HEK293 (cell line): Measurements from ENCODE around the gene CARNS1.

Experiments used
- CTCF ChIP-seq: fragments of 450-650 bp; formaldehyde crosslinking; IDR thresholded peaks from 2 replicates; pipeline ENCODE4 v1.5.1; 2016; ENCODE audit warnings: missing biosample characterization, missing genetic modification characterization
- KLF9 ChIP-seq: fragments of 450-650 bp; formaldehyde crosslinking; IDR thresholded peaks from 2 replicates; pipeline ENCODE4 v1.5.1; 2016; ENCODE audit warnings: missing biosample characterization, missing genetic modification characterization, low read depth
- YY1 ChIP-seq: fragments of 450-650 bp; formaldehyde crosslinking; IDR thresholded peaks from 2 replicates; pipeline ENCODE4 v1.5.1; 2018; ENCODE audit warnings: missing biosample characterization, missing genetic modification characterization
- ZBTB1 ChIP-seq: fragments of 450-650 bp; formaldehyde crosslinking; IDR thresholded peaks from 2 replicates; pipeline ENCODE4 v1.5.1; 2016; ENCODE audit warnings: missing biosample characterization, missing genetic modification characterization
- ZBTB7A ChIP-seq: fragments of 450-650 bp; formaldehyde crosslinking; IDR thresholded peaks from 2 replicates; pipeline ENCODE4 v1.5.1; 2016; ENCODE audit warnings: low read depth, missing biosample characterization, missing genetic modification characterization
- ZNF121 ChIP-seq: fragments of 450-650 bp; formaldehyde crosslinking; IDR thresholded peaks from 2 replicates; pipeline ENCODE4 v1.5.1; 2016; ENCODE audit warnings: missing biosample characterization, missing genetic modification characterization
- ZNF274 ChIP-seq, 2 experiments: fragments of 200-500 bp in 1 of 2; fragments of 450-650 bp in 1 of 2; sonication (Bioruptor generic) in 1 of 2; formaldehyde crosslinking in 1 of 2; IDR thresholded peaks; 2 replicates each; pipeline versions ENCODE4 v1.5.1 to v1.6.1; 2014 to 2016; ENCODE audit warnings: borderline replicate concordance in 1 of 2, inconsistent platforms in 1 of 2, low read length in 1 of 2, missing biosample characterization in 1 of 2, missing genetic modification characterization in 1 of 2
- ZNF501 ChIP-seq: fragments of 450-650 bp; formaldehyde crosslinking; IDR thresholded peaks from 2 replicates; pipeline ENCODE4 v1.5.1; 2016; ENCODE audit warnings: missing biosample characterization, missing genetic modification characterization
- ZSCAN30 ChIP-seq: fragments of 450-650 bp; IDR thresholded peaks from 2 replicates; pipeline ENCODE4 v1.5.1; 2018; ENCODE audit warnings: missing biosample characterization, mild to moderate bottlenecking, missing genetic modification characterization, moderate library complexity
- TF ChIP-seq, protein P1 (sequence below): fragments of 450-650 bp; formaldehyde crosslinking; IDR thresholded peaks from 2 replicates; pipeline ENCODE4 v1.5.1; 2017; ENCODE audit warnings: missing biosample characterization, missing genetic modification characterization
- TF ChIP-seq, protein P2 (sequence below): fragments of 450-650 bp; formaldehyde crosslinking; IDR thresholded peaks from 2 replicates; pipeline ENCODE4 v1.5.1; 2016; ENCODE audit warnings: missing biosample characterization, missing genetic modification characterization
- TF ChIP-seq, protein P3 (sequence below): fragments of 450-650 bp; formaldehyde crosslinking; conservative IDR thresholded peaks from 2 replicates; pipeline ENCODE4 v1.5.1; 2016; ENCODE audit warnings: low read depth, missing biosample characterization, missing genetic modification characterization

DNA sequence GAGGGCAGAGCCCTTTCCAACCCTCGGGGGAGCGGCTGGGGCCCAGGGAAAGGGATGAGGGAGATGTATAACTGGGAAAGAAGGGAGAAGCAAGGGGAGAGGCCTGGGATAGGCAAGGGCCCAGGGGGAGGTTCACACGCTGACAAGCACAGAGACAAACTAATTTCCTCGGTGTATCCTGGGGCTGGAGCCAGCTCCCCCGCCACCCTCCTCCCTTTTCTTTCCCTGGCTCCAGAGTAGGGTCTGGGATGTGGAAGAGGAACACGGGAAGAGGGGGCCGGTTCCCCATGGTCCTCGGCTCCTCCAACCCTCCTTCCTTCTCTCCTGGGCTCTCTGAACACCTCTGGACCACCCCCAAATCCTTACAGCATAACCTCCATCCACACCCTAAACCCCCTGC lies 48.9 kb upstream of the CARNS1 start:
- TF ChIP-seq ZSCAN30 = no peak
- TF ChIP-seq YY1 (tag by site-specific recombination) = no peak
- TF ChIP-seq ZBTB1 = no peak
- TF ChIP-seq KLF9 (tag by site-specific recombination) = no peak
- no peak for TF ChIP-seq ZNF501
- no peak for TF ChIP-seq ZNF121 (tag by site-specific recombination)
- TF ChIP-seq ZBTB7A (tag by site-specific recombination) = no peak
- TF ChIP-seq CTCF (tag by site-specific recombination) = no peak
- TF ChIP-seq, protein P1, sequence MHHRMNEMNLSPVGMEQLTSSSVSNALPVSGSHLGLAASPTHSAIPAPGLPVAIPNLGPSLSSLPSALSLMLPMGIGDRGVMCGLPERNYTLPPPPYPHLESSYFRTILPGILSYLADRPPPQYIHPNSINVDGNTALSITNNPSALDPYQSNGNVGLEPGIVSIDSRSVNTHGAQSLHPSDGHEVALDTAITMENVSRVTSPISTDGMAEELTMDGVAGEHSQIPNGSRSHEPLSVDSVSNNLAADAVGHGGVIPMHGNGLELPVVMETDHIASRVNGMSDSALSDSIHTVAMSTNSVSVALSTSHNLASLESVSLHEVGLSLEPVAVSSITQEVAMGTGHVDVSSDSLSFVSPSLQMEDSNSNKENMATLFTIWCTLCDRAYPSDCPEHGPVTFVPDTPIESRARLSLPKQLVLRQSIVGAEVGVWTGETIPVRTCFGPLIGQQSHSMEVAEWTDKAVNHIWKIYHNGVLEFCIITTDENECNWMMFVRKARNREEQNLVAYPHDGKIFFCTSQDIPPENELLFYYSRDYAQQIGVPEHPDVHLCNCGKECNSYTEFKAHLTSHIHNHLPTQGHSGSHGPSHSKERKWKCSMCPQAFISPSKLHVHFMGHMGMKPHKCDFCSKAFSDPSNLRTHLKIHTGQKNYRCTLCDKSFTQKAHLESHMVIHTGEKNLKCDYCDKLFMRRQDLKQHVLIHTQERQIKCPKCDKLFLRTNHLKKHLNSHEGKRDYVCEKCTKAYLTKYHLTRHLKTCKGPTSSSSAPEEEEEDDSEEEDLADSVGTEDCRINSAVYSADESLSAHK = no peak
- TF ChIP-seq, protein P2, sequence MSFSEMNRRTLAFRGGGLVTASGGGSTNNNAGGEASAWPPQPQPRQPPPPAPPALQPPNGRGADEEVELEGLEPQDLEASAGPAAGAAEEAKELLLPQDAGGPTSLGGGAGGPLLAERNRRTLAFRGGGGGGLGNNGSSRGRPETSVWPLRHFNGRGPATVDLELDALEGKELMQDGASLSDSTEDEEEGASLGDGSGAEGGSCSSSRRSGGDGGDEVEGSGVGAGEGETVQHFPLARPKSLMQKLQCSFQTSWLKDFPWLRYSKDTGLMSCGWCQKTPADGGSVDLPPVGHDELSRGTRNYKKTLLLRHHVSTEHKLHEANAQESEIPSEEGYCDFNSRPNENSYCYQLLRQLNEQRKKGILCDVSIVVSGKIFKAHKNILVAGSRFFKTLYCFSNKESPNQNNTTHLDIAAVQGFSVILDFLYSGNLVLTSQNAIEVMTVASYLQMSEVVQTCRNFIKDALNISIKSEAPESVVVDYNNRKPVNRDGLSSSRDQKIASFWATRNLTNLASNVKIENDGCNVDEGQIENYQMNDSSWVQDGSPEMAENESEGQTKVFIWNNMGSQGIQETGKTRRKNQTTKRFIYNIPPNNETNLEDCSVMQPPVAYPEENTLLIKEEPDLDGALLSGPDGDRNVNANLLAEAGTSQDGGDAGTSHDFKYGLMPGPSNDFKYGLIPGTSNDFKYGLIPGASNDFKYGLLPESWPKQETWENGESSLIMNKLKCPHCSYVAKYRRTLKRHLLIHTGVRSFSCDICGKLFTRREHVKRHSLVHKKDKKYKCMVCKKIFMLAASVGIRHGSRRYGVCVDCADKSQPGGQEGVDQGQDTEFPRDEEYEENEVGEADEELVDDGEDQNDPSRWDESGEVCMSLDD (tag by site-specific recombination) = no peak
- TF ChIP-seq, protein P3, sequence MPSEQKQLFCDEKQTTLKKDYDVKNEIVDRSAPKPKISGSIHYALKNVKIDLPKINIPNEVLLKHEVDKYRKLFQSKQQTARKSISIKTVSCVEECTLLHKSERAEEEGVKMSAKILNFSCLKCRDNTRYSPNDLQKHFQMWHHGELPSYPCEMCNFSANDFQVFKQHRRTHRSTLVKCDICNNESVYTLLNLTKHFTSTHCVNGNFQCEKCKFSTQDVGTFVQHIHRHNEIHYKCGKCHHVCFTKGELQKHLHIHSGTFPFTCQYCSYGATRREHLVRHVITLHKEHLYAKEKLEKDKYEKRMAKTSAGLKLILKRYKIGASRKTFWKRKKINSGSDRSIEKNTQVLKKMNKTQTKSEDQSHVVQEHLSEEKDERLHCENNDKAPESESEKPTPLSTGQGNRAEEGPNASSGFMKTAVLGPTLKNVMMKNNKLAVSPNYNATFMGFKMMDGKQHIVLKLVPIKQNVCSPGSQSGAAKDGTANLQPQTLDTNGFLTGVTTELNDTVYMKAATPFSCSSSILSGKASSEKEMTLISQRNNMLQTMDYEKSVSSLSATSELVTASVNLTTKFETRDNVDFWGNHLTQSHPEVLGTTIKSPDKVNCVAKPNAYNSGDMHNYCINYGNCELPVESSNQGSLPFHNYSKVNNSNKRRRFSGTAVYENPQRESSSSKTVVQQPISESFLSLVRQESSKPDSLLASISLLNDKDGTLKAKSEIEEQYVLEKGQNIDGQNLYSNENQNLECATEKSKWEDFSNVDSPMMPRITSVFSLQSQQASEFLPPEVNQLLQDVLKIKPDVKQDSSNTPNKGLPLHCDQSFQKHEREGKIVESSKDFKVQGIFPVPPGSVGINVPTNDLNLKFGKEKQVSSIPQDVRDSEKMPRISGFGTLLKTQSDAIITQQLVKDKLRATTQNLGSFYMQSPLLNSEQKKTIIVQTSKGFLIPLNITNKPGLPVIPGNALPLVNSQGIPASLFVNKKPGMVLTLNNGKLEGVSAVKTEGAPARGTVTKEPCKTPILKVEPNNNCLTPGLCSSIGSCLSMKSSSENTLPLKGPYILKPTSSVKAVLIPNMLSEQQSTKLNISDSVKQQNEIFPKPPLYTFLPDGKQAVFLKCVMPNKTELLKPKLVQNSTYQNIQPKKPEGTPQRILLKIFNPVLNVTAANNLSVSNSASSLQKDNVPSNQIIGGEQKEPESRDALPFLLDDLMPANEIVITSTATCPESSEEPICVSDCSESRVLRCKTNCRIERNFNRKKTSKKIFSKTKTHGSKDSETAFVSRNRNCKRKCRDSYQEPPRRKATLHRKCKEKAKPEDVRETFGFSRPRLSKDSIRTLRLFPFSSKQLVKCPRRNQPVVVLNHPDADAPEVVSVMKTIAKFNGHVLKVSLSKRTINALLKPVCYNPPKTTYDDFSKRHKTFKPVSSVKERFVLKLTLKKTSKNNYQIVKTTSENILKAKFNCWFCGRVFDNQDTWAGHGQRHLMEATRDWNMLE (tag by site-specific recombination) = no peak
- TF ChIP-seq ZNF274 (IDR thresholded peaks at IDR 0.05; ENCODE audit: low read length) = no peak
- TF ChIP-seq ZNF274 (tag by site-specific recombination; IDR thresholded peaks at IDR 0.05; ENCODE audit: borderline replicate concordance) = no peak
